Right kidney (tissue), 1 donor: ENCODE results near the gene VSNL1.

Experiments
- DNase-seq: peaks from one replicate; pipeline ENCODE4 v3.0.0-alpha.2; 2016

The VSNL1 gene

DNA sequence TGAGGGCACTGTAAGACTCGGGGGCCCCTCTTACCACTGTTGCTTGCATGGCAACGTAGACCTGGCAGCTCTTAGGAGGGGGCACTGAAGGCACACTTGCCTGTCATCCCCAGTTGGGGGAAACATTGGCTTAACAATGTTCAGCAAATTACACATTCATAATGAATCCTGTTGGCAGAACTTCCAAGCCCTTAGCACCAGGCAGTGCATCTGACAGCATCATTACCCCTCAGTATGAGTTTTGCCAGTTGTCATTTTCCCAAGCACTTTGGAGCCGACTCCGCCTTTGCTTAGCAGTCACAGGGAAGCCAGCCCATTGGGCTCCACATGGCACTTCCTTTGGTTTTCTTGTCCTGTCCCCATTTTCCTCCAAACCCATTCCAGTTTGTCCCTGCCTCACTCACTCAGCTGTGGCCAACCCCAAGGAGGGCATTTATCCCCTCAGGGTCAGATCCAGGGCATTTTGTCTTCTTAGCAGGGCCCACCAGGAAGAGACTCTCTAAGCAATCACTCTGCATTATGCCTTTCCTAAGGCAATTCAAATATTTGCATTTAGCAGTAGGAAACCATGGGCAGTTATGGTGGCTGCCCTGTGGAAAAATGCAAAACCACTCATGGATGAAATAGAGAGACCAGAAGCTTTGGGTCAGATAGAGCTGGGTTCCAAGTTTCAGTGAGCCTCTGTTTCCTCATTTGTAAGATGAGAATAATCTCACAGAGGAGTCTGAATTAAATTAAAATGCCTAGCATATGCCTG, 73.9 kb downstream of the VSNL1 start:
- DNase-seq = no peak

DNA sequence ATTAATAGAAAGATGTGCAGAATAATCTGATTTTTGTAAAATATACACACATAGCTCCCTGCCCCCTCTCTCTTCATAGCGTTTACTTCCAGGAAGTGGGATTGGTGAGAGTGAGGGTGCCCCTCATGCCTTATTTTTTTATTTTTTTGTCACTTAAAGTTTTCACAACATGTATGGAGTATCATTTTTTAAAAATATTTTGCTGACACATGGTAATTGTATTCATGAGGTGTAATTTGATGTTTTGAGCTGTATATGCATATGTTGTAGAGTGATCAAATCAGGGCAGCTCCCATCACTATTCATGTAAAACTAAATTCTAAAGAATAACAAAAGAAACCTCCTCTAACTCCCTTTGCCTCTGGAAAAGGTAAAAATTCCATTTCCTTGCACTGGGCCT, 74.7 kb downstream of the VSNL1 start:
- no peak for DNase-seq

DNA sequence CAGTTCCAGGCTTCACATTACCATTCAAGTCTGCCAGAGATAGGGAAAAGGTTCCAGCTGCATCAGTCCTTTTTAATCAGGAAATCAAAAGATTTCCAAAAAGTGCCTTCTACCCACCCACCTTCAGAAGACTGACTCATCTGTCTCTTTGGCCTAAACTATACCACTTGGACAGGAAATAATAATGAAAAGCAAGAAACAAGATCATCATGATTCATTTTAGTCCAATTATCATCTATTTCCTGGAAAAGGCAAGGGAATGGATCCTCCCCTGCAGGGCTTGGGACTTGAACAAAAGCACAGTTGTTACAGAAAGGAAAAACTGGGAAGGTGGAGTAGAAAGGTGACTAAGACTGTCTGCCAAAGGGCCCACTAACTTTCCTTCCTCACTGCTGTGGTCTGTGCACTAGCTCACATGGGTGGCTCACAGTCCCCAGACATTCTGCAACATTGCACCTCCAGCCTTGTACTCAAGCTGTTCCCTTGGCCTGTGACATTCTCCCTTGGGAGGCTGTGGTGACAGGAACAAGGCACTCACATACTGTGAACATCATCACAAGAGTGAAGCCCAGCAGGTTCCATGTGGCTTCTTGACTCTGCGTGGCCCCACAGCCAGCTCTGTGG, 75.3 kb downstream of the VSNL1 start:
- DNase-seq = no peak

DNA sequence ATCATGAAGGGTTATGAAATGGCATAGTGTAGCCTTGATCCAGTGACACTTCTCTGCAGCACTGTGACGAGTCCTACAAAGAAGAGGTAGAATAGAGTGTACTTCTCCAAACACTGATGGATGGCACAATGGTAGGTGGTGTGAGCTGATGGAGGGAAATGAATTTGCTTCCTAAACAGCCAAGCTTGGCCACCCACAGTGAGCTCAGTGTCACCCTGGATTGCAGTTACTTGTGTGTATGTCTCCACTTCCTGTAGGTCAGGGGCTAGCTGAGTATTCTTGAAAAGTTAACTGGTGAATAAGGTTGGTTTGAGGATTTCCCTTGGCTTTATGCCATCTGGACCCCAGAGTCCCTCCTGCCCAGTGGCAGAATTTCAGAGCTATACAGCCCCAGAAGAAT, 75.9 kb downstream of the VSNL1 start:
- no peak for DNase-seq

DNA sequence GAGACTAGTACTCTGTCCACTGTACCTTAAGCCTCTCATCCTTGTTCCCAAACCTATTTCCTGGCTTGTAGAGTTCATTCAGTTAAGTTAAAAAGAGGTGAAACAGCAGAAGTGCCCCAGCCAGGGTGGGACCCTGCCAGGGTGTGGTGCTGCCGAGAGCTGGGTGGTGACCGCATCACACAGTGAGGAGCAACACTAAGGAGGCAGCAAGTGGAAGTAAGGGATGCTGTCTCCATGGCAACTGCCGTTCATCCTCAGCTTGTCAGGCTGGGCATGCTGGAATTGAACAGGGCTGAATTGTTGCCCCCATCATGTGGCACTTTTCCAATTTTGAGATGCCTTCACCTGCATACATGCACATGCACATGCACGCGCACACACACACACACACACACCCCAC, 77.0 kb downstream of the VSNL1 start:
- DNase-seq = no peak

DNA sequence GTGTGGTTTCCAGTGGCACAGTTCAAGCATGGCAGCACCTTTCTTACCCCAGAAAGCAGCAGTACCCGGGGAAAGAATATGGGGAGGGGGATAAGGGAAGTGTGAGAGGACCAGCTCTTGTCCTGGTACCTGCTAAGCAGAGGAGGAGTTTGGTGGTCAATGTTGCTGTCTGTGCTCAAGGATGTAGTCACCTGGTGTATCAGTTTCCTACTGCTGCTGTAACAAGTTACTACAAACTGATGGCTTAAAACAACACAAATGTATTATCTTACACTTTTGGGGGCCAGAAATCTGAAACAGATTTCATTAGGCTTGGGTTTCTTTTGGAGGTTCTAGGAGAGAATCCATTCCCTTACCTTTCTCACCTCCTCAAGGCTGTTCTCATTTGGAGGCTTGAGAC, 77.5 kb downstream of the VSNL1 start:
- no peak for DNase-seq

DNA sequence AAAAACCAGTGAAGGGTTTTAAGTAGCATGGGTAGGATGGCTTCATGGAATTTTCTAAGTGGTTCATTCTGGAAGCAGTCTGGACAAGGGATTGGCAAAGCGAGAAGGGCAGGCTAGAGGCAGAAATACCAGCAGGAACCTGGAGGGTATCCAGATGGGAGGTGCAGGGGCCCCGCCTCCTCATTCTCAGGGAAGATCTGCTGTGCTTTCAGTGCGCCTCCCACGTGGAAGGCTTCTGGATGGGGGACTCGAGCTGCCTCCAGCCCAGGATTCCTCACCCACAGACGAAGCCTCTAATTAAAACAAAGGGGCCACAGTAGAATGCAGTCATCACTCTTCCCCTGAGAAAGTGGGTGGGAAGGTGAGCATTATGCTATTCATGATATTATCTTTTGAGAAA, 79.8 kb downstream of the VSNL1 start:
- DNase-seq = no peak

DNA sequence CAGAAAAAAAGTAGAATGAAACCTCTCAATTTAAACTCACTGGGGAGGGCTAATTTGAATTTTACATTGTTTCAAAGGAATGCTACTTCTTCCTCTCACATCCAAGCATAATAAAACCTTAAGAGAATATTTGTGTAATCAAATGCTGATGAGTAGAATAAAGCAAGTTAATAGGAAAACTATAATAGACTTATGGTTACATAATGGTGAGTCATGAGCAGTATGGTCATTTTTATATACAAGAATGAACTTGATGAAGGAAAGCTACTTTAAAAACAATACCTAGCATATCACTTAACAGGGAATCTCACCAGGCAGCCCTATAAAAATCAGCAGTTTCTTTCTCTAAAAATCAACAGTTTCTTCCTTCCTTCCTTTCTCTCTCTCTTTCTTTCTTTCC, 80.3 kb downstream of the VSNL1 start:
- DNase-seq = no peak

DNA sequence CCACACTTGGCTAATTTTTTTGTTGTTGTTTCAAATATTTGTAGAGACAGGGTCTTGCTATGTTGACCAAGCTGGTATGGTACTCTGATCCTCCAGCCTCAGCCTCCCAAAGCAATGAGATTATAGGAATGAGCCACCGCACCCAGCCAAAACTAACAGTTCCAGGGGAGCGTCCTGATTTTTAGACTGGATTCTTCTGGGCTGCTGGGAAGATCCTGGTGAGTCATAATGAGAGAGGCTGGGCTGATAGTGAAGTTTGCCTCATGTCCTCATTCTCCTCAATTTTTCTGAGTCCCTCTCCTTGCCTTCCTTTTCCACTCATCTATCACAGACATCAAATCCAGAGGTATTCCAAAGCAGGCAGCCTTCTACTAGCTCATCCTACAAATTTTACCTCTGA, 81.3 kb downstream of the VSNL1 start:
- no peak for DNase-seq

DNA sequence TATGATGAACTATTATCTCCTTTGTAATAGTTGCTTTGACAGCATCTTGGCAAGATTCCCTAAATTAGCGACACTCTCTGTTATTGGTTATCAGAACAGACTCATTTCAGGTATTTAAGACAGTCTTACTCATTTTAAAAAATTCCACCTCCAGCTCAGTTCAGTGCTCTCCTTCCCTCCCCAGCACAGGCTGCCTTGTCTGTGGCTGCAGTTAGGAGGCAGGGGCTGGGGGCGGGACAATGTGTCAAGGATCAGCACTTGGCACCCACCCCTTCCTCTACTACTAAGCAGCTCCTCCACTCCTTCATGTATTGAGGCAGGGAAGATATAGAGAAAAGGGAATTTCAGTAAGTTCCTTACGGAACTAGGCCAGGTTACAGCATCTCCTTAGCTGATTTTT, 85.0 kb downstream of the VSNL1 start:
- no peak for DNase-seq

DNA sequence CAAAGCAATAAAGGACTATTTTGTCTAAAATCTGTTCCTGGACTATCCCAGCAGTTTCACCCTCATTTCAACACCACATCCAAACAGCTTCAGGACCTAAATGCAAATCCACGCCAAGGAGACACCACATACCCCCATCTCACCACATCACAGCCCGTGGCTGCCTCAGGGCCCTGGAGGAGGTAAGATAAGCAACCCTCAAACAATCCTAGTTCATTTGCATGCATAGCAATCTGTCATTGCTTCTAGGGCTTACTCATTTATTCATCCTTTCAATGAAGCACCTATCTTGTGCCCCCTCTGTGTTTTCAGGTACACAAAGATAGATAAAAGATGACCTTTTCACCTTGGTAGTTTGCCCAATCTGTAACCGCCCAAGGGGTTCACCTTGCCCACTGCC, 86.5 kb downstream of the VSNL1 start:
- no peak for DNase-seq

DNA sequence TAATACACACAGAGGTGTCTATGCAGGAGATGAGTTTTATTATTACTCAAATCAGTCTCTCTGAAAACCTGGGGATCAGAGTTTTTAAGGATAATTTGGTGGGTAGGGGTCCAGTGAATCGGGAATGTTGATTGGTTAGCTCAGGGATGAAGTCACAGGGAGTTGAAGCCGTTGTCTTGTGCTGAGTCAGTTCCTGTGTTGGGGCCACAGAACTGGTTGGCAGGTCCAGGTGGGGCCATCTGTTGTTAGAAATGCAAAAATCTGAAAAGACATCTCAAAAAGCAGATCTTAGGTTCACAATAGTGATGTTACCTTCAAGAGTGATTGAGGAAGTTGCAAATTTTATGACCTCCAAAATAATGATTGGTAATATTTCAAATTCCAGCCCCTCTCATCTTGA, 86.9 kb downstream of the VSNL1 start:
- no peak for DNase-seq

DNA sequence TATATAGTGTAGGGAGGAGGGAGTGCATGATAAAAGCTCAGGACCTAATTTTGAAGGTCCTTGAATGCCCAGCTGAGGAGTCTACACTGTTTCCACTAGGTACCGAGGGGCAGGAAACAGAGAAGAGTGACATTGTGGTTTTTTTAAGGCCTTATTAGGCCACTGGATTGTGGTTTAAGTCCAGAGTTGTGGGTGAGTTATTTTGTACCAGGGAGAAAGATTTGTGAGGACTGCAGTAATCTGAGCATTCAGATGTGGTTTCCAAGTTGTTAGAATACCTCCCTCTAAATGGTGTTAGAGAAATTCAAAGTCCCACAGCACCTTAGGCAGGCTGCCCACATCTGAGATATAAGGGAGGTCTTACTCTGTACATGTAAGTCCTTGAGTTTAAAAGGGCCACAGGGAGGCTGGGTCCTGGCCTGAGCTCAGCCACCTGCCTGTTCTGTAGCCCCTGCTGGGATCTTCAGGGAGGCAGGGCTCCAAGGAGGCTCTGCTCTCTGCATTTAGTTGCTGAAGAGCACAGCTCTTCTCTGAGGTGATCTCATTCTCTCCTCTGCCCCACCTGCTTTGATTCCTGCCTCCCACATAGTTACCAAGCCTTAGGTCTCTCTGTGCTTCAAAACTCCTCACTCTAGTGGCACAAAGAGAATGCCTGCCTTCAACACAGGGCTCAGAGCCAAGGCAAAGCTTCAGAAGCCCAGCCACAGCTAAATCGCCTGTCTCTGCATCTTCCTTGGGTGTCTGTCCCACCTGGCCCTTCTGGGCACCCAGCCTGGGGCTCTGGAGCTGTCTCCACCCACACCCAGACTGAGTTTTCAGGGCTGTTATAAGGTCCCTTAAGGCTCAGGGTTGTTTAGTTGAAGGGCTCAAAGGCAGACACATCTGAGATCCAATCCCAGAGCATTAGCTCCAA, 88.1 kb downstream of the VSNL1 start:
- no peak for DNase-seq

DNA sequence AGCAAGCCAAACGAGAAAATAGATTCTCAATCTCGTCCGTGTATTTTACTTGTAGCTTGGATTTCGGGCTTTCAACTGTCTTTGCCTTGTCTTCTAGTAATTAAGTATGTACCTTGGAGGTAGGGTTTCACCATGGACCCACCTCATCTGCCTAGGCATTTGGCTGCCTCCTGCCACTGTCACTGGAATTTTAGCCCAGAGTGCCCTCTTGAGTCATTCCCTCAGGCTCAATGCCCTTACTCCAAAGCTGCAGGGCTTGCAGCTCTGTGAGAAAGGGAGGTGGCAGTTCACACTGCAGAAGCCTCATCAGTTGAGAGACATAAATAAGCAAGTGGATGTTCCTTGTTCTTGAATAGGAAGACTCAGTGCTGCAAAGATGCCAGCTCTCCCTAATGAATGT, 89.6 kb downstream of the VSNL1 start:
- no peak for DNase-seq

DNA sequence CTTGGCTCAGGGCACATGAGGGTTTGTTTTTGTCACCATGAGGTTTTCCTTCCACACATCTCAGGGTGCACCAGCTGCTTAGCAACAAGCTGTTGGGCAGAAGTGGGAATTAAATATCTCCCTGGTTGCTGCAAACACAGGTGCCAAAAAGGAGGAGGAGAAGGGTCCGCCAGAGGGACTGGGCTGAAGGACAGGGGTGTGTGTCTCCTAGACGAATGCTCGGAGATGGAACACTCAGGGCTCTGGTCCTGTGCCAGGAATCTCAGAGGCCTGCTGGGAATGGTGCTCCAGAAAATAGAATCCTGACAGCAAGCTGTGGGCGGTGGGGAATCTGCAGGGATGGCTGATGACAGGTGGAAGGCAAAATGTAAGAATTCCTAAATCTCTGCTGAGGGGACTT, 94.5 kb downstream of the VSNL1 start:
- DNase-seq = no peak

DNA sequence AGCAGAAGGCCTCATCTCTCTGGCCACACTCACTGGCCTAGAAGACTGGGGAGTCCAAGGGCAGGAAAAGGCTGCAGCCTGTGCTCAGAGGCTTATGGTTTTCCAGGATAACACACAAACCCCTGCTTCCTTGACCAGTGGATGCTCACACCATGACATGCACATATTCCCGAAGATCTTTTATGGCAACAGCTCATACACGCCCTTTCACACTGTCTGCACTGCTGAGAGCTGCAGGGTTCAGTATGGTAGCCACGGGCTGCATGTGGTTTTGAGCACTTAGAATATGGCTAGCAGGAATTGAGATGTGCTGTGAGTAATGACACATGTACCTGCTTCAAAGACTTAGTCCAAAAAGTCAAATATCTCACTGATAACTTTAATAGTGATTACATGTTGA, 95.8 kb downstream of the VSNL1 start:
- no peak for DNase-seq

DNA sequence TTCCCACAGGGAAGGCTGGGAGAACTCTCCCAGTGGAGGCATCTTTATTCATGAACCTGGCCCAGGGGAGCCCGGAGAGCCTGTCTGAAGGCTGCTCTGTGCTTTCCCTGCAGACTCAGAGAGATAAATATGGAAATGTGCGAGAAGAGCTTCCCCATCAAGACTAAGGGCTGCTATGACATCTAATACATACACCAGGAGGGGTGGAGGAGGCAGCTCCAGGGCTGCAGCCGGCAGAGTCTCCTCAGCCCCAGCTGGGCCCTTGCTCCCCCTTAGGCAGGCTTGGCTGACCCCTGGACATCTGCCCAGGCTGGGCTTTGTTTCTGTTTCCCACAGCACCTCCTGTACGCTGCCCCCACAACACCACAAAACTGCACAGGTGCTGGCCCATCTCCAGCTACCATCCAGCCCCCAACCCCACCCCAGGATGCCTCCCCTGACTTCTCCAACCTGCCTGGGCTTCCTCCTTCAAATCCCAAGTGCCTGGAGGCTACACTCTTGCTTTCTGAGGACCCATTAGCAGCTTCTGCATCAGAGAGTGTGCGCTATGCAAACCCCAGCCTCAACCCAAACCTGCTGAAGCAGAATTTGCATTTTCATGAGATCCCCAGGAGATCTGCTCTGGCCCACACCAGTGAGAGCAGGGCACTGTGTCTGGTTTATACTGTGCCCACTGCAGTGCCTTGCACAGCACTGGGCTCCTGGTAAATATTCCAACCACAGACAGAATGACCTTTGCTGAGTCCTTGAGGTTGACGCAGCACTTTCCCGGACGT, 96.8 kb downstream of the VSNL1 start:
- DNase-seq = no peak

DNA sequence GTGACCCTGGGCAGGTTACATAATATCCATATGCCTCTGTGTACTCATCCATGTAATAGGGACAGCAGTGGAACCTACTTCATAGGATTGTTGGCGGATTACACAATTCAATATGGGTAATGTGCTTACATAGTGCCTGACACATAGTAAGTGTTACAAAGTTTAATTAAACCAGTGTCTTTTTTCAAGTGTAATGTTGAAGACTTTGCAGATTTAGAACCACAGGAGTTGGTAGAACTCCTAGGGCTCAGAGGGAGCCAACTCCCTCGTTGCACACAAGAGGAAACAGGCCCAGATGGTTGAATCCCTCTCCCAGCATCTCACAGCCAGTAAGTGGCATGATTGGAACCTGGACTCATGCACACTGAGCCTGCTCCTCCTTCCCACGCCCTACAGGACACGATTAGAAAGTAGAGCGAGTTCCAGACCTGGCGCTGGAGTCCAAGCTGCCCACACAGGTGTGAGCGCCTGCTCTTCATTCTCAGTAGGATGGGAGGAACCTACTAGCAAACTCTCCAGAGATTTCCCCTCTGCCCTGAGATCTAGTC, 97.8 kb downstream of the VSNL1 start:
- DNase-seq = no peak

DNA sequence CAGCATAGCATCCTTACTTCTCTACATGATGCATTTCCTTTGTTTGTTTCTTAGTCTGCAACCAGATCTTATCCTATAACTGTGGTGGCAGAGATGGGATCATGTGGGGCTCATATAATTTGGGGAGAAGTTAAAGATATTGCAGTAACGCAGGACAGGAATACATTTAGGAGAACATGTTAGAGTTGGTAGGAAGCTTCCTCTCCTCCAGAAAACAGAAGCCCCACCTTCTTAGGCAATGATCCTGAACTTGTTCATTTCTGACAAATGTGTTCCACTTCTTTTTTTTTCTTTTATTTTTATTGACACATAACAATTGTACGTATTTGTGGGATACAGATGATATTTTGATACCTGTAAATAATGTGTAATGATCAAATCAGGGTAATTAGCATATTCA, 99.9 kb downstream of the VSNL1 start:
- DNase-seq = no peak

DNA sequence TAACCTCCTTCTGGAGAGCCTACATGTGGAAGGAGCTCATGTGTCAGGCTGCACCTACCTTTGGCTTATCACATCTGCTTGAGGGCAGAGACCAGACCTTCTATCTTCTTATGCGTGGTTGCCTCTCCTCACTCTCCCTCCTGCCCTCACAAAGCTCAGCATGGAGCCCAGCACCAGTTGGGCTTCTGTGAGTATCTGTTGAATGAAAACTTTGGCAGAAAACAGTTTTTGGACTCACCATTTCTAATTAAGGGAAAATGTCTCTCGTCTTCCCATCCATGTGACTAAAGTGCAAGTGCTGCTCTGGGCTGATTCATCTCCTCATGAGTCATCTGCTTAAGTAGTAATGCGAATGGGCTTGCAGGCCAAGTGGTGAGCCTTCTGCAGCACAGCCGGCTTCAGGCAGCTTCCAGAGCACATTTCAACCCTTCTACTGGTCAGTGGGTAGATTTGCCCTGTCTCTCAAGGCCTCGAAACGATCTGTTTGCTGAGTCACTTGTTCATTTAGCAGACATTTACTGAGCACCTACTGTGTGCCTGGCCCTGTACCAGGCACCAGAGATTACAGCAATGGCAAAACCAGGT, 102.6 kb downstream of the VSNL1 start:
- DNase-seq = no peak

DNA sequence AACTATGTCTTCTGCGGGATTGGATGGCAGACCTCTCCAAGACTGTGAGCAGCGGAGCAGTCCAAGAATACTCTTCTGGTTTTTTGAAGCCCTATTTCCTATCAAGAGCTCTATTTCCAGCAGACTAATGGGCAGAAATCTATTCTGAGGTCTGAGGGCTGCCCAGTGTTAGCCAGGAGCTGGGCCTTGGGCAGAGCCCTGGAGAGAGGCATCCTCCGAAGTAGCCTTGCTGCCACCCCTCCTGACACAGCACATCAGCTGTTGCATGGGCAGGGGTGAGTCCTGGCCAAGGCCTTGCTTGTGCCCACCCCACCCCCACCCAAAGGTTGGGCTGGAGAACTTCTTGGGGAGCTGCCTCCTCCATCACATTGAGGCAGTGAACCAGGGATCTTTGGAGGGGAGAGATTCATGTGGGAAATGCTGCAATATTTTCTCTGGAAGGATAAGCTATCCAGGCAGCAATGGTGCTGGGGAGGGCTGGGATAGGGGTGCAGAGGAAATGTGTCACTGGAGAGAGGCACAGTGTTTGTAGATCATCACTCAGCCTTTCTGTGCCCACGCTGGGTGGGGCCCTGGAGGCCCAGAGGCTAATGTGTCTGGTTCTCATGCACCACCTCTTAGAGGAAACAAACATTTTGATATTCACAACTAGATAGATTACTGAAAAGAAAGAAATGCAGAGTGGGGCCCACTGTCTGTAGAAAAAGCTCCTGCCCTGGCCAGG, 104.7 kb downstream of the VSNL1 start:
- no peak for DNase-seq
